ENCODE results near the gene THG1L. TPM values are rescaled to one million over a fixed set of nuclear protein-coding genes. Genes with fewer than 3 reads are reported as not detected.

The THG1L gene
- total and polyA plus RNA-seq, 2 donors (not counting 1 experiment from before 2014, with no cell fraction given), result 16.1 to 37.3 TPM

DNA sequence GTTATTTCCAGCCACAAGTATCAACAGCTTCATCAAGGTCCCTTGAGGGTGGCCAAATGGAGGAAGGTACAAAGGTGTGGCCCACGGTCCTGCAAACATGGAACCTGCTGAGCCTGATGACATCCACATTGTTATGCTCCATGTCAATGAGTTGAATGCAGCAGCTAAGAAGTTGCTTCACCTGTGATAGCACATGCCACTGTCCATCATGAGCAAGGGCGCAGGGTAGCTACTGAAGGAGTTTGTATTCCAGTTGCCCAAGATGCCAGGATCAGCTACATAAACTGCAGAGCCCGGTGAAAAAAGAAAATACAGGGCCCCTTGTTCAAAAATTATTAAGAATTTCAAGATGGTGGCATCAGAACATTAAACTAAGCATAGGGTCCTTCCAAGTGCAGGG is 36.5 kb downstream of the THG1L start:
- Histone ChIP-seq H3K9me3 (ENCODE audit: control insufficient read depth, insufficient read depth, low read depth, low read length) (no peaks in the 10 kb centered on the region), H2AFZ (ENCODE audit: low read length) (no peak overlapping the region), H3K4me2 (ENCODE audit: extremely low read depth, insufficient read depth, low read length) (no peak overlapping the region), H3K4me1 (ENCODE audit: control insufficient read depth, extremely low read depth, insufficient read depth, low read length) (peaks cover 2% of the 10 kb centered on the region), H4K20me1 (ENCODE audit: control insufficient read depth, extremely low read depth, insufficient read depth, low read length) (no peaks in the 10 kb centered on the region), H3K4me3 (replicated peaks in 1 of 4; ENCODE audit: control extremely low read depth in 1 of 4, insufficient read depth in 1 of 4, low read depth in 3 of 4, low read length in 4 of 4) (no peak overlapping the region), H3K36me3 (ENCODE audit: control insufficient read depth, insufficient read depth, low read length) (no peaks in the 10 kb centered on the region), H3K79me2 (ENCODE audit: control insufficient read depth, insufficient read depth, low read length) (no peaks in the 10 kb centered on the region), H3K27me3 (ENCODE audit: control insufficient read depth, insufficient read depth, low read length) (no peaks in the 10 kb centered on the region), H3K9ac (ENCODE audit: insufficient read depth, low read length) (no peak overlapping the region), H3K27ac (ENCODE audit: insufficient read depth, low read length) (no peak overlapping the region)
- DNase-seq (ENCODE audit: low read depth in 2 of 2), result no peak
- no peak for TF ChIP-seq EZH2 (IDR thresholded peaks at IDR 0.05; ENCODE audit: low read length, missing control alignments)
- TF ChIP-seq, protein P1, sequence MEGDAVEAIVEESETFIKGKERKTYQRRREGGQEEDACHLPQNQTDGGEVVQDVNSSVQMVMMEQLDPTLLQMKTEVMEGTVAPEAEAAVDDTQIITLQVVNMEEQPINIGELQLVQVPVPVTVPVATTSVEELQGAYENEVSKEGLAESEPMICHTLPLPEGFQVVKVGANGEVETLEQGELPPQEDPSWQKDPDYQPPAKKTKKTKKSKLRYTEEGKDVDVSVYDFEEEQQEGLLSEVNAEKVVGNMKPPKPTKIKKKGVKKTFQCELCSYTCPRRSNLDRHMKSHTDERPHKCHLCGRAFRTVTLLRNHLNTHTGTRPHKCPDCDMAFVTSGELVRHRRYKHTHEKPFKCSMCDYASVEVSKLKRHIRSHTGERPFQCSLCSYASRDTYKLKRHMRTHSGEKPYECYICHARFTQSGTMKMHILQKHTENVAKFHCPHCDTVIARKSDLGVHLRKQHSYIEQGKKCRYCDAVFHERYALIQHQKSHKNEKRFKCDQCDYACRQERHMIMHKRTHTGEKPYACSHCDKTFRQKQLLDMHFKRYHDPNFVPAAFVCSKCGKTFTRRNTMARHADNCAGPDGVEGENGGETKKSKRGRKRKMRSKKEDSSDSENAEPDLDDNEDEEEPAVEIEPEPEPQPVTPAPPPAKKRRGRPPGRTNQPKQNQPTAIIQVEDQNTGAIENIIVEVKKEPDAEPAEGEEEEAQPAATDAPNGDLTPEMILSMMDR (conservative IDR thresholded peaks at IDR 0.05 in 1 of 2, IDR thresholded peaks at IDR 0.05 in 1 of 2; ENCODE audit: low read depth in 1 of 2, low read length in 2 of 2), result no peak

DNA sequence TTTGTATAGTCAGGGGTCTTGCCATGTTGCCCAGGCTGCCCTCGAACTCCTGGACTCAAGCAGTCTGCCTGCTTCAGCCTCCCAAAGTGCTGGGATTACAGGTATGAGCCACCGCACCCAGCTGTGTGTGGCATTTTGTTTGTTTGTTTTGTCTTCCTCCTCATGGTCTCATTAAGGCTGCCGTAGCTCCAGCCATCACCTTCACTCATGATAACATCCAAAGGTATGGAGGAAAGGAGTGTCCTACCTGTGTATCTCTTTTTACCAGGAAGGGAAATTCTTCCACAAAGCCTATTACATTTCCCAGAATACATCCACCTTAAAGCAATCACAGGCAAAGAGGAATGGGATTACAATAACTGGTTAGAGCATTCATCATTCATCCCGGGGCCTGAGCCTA is 39.4 kb downstream of the THG1L start:
- no peak overlapping the region for H3K27ac ChIP-seq (ENCODE audit: insufficient read depth, low read length)
- TF ChIP-seq, protein P1 (conservative IDR thresholded peaks at IDR 0.05 in 1 of 2, IDR thresholded peaks at IDR 0.05 in 1 of 2; ENCODE audit: low read depth in 1 of 2, low read length in 2 of 2), result no peak
- no peak for TF ChIP-seq EZH2 (IDR thresholded peaks at IDR 0.05; ENCODE audit: low read length, missing control alignments)
- H3K9ac ChIP-seq (ENCODE audit: insufficient read depth, low read length), result no peak overlapping the region
- no peak overlapping the region for H3K4me3 ChIP-seq (replicated peaks in 1 of 4; ENCODE audit: control extremely low read depth in 1 of 4, insufficient read depth in 1 of 4, low read depth in 3 of 4, low read length in 4 of 4)
- H3K4me2 ChIP-seq (ENCODE audit: extremely low read depth, insufficient read depth, low read length), result no peak overlapping the region
- no peaks in the 10 kb centered on the region for H3K36me3 ChIP-seq (ENCODE audit: control insufficient read depth, insufficient read depth, low read length)
- H3K27me3 ChIP-seq (ENCODE audit: control insufficient read depth, insufficient read depth, low read length), result no peaks in the 10 kb centered on the region
- H4K20me1 ChIP-seq (ENCODE audit: control insufficient read depth, extremely low read depth, insufficient read depth, low read length), result no peaks in the 10 kb centered on the region
- no peaks in the 10 kb centered on the region for H3K79me2 ChIP-seq (ENCODE audit: control insufficient read depth, insufficient read depth, low read length)
- H2AFZ ChIP-seq (ENCODE audit: low read length), result no peak overlapping the region
- H3K9me3 ChIP-seq (ENCODE audit: control insufficient read depth, insufficient read depth, low read depth, low read length), result no peaks in the 10 kb centered on the region
- no peak for DNase-seq (ENCODE audit: low read depth in 2 of 2)
- H3K4me1 ChIP-seq (ENCODE audit: control insufficient read depth, extremely low read depth, insufficient read depth, low read length), result peaks cover 2% of the 10 kb centered on the region

DNA sequence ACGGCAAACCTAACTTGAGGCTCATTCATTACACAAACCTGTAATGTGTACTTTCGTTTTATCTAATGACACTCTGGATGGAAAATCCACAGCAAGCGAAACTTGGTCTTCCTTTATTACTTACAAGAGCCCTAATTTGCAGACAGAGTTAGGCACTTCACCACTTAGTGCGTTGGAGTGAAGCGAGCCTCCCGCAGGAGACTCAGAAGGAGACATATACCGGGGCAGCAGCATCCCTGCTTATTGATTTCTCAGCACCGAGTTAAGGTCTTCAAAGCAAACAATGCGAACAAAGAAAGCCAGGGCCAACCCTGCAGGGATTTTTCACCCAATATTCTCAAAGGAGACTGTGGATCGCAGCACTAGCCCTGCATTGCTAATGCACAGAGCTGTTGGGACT is 40.9 kb downstream of the THG1L start:
- TF ChIP-seq EZH2 (IDR thresholded peaks at IDR 0.05; ENCODE audit: low read length, missing control alignments), result no peak
- TF ChIP-seq, protein P1 (conservative IDR thresholded peaks at IDR 0.05 in 1 of 2, IDR thresholded peaks at IDR 0.05 in 1 of 2; ENCODE audit: low read depth in 1 of 2, low read length in 2 of 2), result no peak

More for the DNA sequence above, 40.9 kb downstream of the THG1L start:
- Histone ChIP-seq H3K27me3 (ENCODE audit: control insufficient read depth, insufficient read depth, low read length) (no peaks in the 10 kb centered on the region), H3K4me2 (ENCODE audit: extremely low read depth, insufficient read depth, low read length) (no peak overlapping the region), H3K4me3 (replicated peaks in 1 of 4; ENCODE audit: control extremely low read depth in 1 of 4, insufficient read depth in 1 of 4, low read depth in 3 of 4, low read length in 4 of 4) (no peak overlapping the region), H3K9me3 (ENCODE audit: control insufficient read depth, insufficient read depth, low read depth, low read length) (no peaks in the 10 kb centered on the region), H4K20me1 (ENCODE audit: control insufficient read depth, extremely low read depth, insufficient read depth, low read length) (no peaks in the 10 kb centered on the region), H3K27ac (ENCODE audit: insufficient read depth, low read length) (no peak overlapping the region), H3K79me2 (ENCODE audit: control insufficient read depth, insufficient read depth, low read length) (no peaks in the 10 kb centered on the region), H3K9ac (ENCODE audit: insufficient read depth, low read length) (no peak overlapping the region), H2AFZ (ENCODE audit: low read length) (no peak overlapping the region), H3K36me3 (ENCODE audit: control insufficient read depth, insufficient read depth, low read length) (no peaks in the 10 kb centered on the region), H3K4me1 (ENCODE audit: control insufficient read depth, extremely low read depth, insufficient read depth, low read length) (peaks cover 2% of the 10 kb centered on the region)
- no peak for DNase-seq (ENCODE audit: low read depth in 2 of 2)

Measured in fibroblast of lung (primary cell).